K562 (cell line): ENCODE results near the gene SIKE1. TPM values are rescaled to one million over a fixed set of nuclear protein-coding genes. Genes with fewer than 3 reads are reported as not detected.

Source experiments
- ATAC-seq: fragments of 200-7000 bp; cut with Tn5 transposase; 3 replicates; pipeline ENCODE4 v1.9.1; 2020; ENCODE audit warnings: moderate library complexity
- BruUV-seq: library from RNA; stranded (reverse); fragments of 400-500 nt; replicated peaks from 2 replicates; lab custom pipeline; 2021; lab: Mats Ljungman, UMichigan
- CTCF ChIA-PET: fragments of 300-600 bp; formaldehyde crosslinking; extraction: SDS; loops from one replicate; lab custom pipeline; 2021; ENCODE audit warnings: low intra/inter-chr PET ratio; lab: Yijun Ruan, JAX
- POLR2A ChIA-PET: fragments of 300-600, 350-650 bp; sonication (Branson Sonifier 250); formaldehyde crosslinking; extraction: SDS; loops from one replicate; lab custom pipeline; 2021; ENCODE audit warnings: antibody characterized with exemption, inconsistent platforms; lab: Yijun Ruan, JAX
- DNase-seq, 4 experiments: peaks; one replicate each; pipeline versions ENCODE4 v3.0.0 to v3.0.0-alpha.2; 2011 to 2018; ENCODE audit warnings: low spot score in 3 of 4, mixed read lengths in 3 of 4; ENCODE audit errors: extremely low read depth in 1 of 4
- FAIRE-seq: peaks from 2 replicates; lab custom pipeline; 2011; peaks lifted over from hg19 to GRCh38; lab: Jason Lieb, UNC
- H2AFZ ChIP-seq: 2 replicates; pipeline ENCODE4 v1.6.0; 2011; ENCODE audit warnings: low read depth, low read length, control low read depth, inconsistent platforms
- H3K27ac ChIP-seq: fragments of 200-600 bp; 3 replicates; pipeline ENCODE4 v1.8.0; 2011; ENCODE audit warnings: low read depth, mild to moderate bottlenecking, control low read depth, inconsistent platforms, low read length, moderate library complexity, mixed read lengths; ENCODE audit errors: extremely low read depth
- H3K27me3 ChIP-seq, 2 experiments: fragments of 300-600 bp in 1 of 2; 2 replicates in 1 of 2; 3 replicates in 1 of 2; pipeline versions ENCODE4 v1.6.0 to v1.8.0; 2011; ENCODE audit warnings: inconsistent platforms in 2 of 2, low read length in 2 of 2, mild to moderate bottlenecking in 1 of 2, mixed read lengths in 1 of 2, moderate library complexity in 1 of 2; ENCODE audit not compliant: control insufficient read depth in 2 of 2, insufficient read depth in 2 of 2
- H3K36me3 ChIP-seq: fragments of 300-600 bp; 3 replicates; pipeline ENCODE4 v1.8.0; 2011; ENCODE audit warnings: mild to moderate bottlenecking, low read length, inconsistent platforms; ENCODE audit not compliant: control insufficient read depth, insufficient read depth
- H3K4me1 ChIP-seq, 2 experiments: fragments of 200-600 bp in 1 of 2; replicated peaks in 1 of 2; 2 replicates in 1 of 2; 3 replicates in 1 of 2; pipeline versions ENCODE4 v1.5.1 to v1.8.0; 2011; ENCODE audit warnings: inconsistent platforms in 2 of 2, low read length in 2 of 2, mild to moderate bottlenecking in 1 of 2, mixed read lengths in 1 of 2, moderate library complexity in 1 of 2; ENCODE audit not compliant: control insufficient read depth in 2 of 2, insufficient read depth in 2 of 2
- H3K4me2 ChIP-seq: 2 replicates; pipeline ENCODE4 v1.6.1; 2011; ENCODE audit warnings: low read length, control low read depth, inconsistent platforms, mixed read lengths; ENCODE audit not compliant: insufficient read depth
- H3K4me3 ChIP-seq: fragments of 200-600 bp; sonication (generic), shearing (Covaris generic); 2 replicates; pipeline ENCODE4 v1.5.1; 2016; ENCODE audit warnings: control low read depth, inconsistent platforms
- H3K79me2 ChIP-seq: fragments of 200-600 bp; 3 replicates; pipeline ENCODE4 v1.8.0; 2011; ENCODE audit warnings: low read length, inconsistent platforms; ENCODE audit not compliant: control insufficient read depth, insufficient read depth
- H3K9ac ChIP-seq, 2 experiments: 2 replicates each; pipeline versions ENCODE4 v1.6.0 to v1.6.1; 2011; ENCODE audit warnings: low read depth in 2 of 2, low read length in 2 of 2, control low read depth in 1 of 2, inconsistent platforms in 1 of 2, mild to moderate bottlenecking in 1 of 2, mixed read lengths in 1 of 2; ENCODE audit not compliant: insufficient read depth in 1 of 2
- H3K9me1 ChIP-seq: one replicate; pipeline ENCODE4 v1.6.0; 2011; ENCODE audit warnings: inconsistent platforms, mild to moderate bottlenecking, low read length, moderate library complexity; ENCODE audit not compliant: control insufficient read depth, insufficient read depth
- H3K9me3 ChIP-seq: replicated peaks from 2 replicates; pipeline ENCODE4 v1.5.1; 2011; ENCODE audit warnings: low read depth, low read length, inconsistent platforms; ENCODE audit not compliant: control insufficient read depth, insufficient read depth
- H4K20me1 ChIP-seq: replicated peaks from 2 replicates; pipeline ENCODE4 v1.6.1; 2011; ENCODE audit warnings: low read length, inconsistent platforms, mixed read lengths; ENCODE audit not compliant: control insufficient read depth, insufficient read depth
- CBX3 ChIP-seq, 2 experiments: IDR thresholded peaks; 1 replicate in 1 of 2; 2 replicates in 1 of 2; pipeline ENCODE4 v1.6.1; 2012; ENCODE audit warnings: inconsistent platforms in 2 of 2, low read length in 2 of 2, borderline replicate concordance in 1 of 2, control low read depth in 1 of 2
- CC2D1A ChIP-seq: fragments of 450-650 bp; IDR thresholded peaks from 2 replicates; pipeline ENCODE4 v1.6.1; 2017; ENCODE audit warnings: mild to moderate bottlenecking
- CLOCK ChIP-seq: fragments of 250-450 bp; sonication (Bioruptor Pico); IDR thresholded peaks from 2 replicates; pipeline ENCODE4 v1.4.0; 2020; ENCODE audit warnings: mild to moderate bottlenecking, moderate library complexity, borderline replicate concordance
- ZBTB33 ChIP-seq: sonication (generic); formaldehyde crosslinking; IDR thresholded peaks from 2 replicates; pipeline ENCODE4 v1.8.1; 2023; ENCODE audit warnings: mild to moderate bottlenecking, missing genetic modification reagents
- whole genome bisulfite sequencing: fragments of 100-300 bp; shearing (Covaris generic); methylation state at CpG from one replicate; pipeline ENCODE4 v1.1.6; 2016; ENCODE audit warnings: low coverage, mixed read lengths; ENCODE audit not compliant: insufficient coverage; ENCODE audit errors: missing lambda C conversion rate; 5-methylcytosine and 5-hydroxymethylcytosine counted together
- in situ Hi-C: fragments of 300-500 bp; cut with MboI; formaldehyde crosslinking; loops from 4 replicates; pipeline ENCODE4 v1.15.0; 2018; ENCODE audit warnings: inconsistent platforms, mixed read lengths
- intact Hi-C: fragments of 100-400 bp; cut with micrococcal nuclease; formaldehyde crosslinking; loops from 2 replicates; pipeline ENCODE4 v1.14.2; 2022
- polyA plus RNA-seq, 8 experiments: library from polyadenylated mRNA; depleted of rRNA in 4 of 8; stranded (reverse) in 5 of 8; unstranded in 3 of 8; fragments of >200 nt; fragmentation: Nextera tagmentation in 2 of 8; fragmentation: Illumina TruSeq in 1 of 8; extraction: Ambion mirVana in 2 of 8; extraction: Trizol in 1 of 8; gene quantifications; 2 replicates each; pipeline versions ENCODE4 v1.2.1 to v1.2.3, GENCODE V29; 2011 to 2014; ENCODE audit warnings: inconsistent platforms in 1 of 8, missing spikeins in 1 of 8
- total RNA-seq, 7 experiments: library from RNA; depleted of rRNA in 6 of 7; stranded (reverse); fragments of >200 nt in 6 of 7; fragmentation: Illumina TruSeq in 2 of 7; extraction: Trizol in 2 of 7; gene quantifications; 2 replicates each; pipeline versions ENCODE4 v1.2.1 to v1.2.3, GENCODE V29; 2011 to 2021; ENCODE audit warnings: low replicate concordance in 1 of 7

SIKE1 gene
- total and polyA plus RNA-seq, 9 of the 15 experiments (the other 6 are each of a cell fraction or from before 2014, with no cell fraction given) = 21.8 to 144 (median 76.3) TPM

- H3K36me3 ChIP-seq = peaks cover 4% of the 10 kb centered on the region; the same call in 1 of the 3 replicates
- no TSS peak for BruUV-seq
- 0 out of 3 replicates have a peak, but pooled peaks of 1 of the 2 experiments have one; percentile 29 for TF ChIP-seq CBX3 (IDR thresholded peaks at IDR 0.05; ENCODE audit: borderline replicate concordance in 1 of 2, low read length in 2 of 2)
- peak; percentile 95 for TF ChIP-seq ZBTB33 (CRISPR knock-in tag)
- no peak for TF ChIP-seq CLOCK (CRISPR knock-in tag)
- peak; percentile 36; the same call in 1 of the 2 replicates for TF ChIP-seq CC2D1A
- H3K4me1 ChIP-seq = no peaks in the 10 kb centered on the region
- intact Hi-C loops (no loop called here), in situ Hi-C loops (no loop called here)
- no peaks in the 10 kb centered on the region for H3K9me3 ChIP-seq
- no peaks in the 10 kb centered on the region for H4K20me1 ChIP-seq
- FAIRE-seq (peak; percentile 44), DNase-seq (peak in 1 of 4 experiments; percentile 21), ATAC-seq (peak; percentile 78)
- H3K4me2 ChIP-seq = no peak overlapping the region
- H3K79me2 ChIP-seq = no peaks in the 10 kb centered on the region
- no peaks in the 10 kb centered on the region for H3K27me3 ChIP-seq
- CTCF ChIA-PET = no interaction called here
- H3K27ac ChIP-seq = no peak overlapping the region
- POLR2A ChIA-PET = interaction anchor here (0.7 to 0.9 kb wide), 3 partner anchors 16 to 422 kb away, joined by 3 to 4 read pairs (median 3); partner anchors contain the start of gene SIKE1
- H2AFZ ChIP-seq = no peak overlapping the region
- H3K4me3 ChIP-seq = no peak overlapping the region
- H3K9me1 ChIP-seq = no peaks in the 10 kb centered on the region
- 26% methylated on average over 4 of the region's 4 CpGs for WGBS
- H3K9ac ChIP-seq = no peak overlapping the region
These were observed 15.8 kb downstream of the SIKE1 start for GRCh38 chr1:114764689-114765088.
